GM19463 (cell line): ENCODE data around the gene DYNC1H1.

ENCODE experiments used
- ATAC-seq: cut with Tn5 transposase; IDR thresholded peaks from one replicate; pipeline ENCODE4 v1.9.1; 2021; ENCODE audit warnings: mild to moderate bottlenecking, moderate library complexity; ENCODE audit not compliant: unreplicated experiment

Gene DYNC1H1

DNA sequence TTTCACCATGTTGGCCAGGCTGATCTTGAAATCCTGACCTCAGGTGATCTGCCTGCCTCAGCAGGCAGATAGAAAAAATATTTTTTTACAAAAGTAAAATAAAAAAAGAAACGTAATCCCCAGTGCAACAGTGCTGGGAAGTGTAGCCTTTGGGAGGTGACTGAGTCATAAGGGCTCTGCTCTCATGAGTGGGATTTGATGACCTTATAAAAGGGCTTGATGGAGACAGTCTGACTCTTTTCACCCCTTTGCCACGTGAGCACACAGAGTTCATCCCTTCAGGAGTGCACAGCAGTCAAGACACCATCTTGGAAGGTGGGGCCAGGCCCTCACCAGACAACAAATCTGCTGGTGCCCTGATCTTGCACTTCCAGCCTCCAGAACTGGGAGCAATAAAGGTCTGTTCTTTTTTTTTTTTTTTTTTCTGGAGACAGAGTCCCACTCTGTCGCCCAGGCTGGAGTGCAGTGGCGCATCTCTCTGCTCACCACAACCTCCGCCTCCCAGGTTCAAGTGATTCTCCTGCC, 24.7 kb upstream of the DYNC1H1 start:
- no peak for ATAC-seq

DNA sequence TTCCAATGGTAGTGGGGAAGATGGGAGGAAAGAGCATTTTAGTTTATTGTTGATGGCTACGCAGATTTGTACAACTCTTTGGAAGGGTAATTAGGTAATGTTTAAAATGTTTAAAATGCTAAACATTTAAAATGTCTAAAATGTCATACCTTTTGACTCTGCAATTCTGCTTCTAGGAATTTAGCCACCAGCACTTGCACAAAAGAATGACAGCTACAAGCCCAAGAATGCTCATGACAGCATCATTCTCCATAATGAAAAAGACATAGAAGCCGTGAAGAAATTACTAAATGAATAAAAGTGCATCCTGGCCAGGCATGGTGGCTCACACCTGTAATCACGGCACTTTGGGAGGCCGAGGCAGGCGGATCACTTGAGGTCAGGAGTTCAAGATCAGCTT, 19.9 kb upstream of the DYNC1H1 start:
- no peak for ATAC-seq

GRCh38 chr14:101945171-101945570, 19.2 kb upstream of the DYNC1H1 start:
- ATAC-seq, result no peak

GRCh38 chr14:101947577-101947903, 16.8 kb upstream of the DYNC1H1 start:
- ATAC-seq, result no peak

DNA sequence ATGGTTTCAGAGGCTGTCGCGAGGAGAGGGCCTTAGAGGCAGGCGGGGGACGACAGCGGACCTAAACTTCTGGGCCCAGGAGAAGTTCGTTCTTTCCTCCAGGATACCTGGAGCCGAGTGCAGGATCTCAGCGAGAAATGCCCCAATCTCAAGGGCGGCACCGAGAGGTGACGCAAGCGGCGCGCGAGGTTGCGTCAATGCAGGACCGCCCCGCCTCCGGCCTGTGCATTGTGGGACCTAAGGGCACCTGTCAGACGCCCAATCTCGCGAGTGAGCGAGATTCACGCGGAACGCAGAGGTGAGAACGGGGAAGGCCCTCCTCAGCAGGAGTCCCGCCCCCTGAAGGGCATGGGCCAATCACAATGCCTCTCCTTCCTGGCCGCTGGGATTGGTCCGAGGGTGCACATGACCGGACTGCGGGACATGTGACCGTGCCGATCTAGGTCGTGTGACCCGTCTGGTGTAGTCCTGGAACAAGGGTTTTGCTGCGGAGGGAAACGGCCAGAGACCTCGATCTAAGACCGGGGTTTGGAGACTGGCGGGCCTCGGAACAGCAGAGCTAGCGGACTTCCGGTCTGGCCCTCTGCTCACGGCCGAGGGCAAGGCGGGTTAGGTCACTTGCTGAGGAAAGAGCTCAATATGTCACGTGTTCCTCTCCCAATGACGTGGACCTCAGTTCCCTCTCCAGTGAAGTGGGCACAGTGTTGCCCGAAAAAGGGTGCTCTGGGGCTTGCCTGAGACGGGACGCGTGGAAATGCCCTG, 16.3 kb upstream of the DYNC1H1 start:
- peak; percentile 98 for ATAC-seq

DNA sequence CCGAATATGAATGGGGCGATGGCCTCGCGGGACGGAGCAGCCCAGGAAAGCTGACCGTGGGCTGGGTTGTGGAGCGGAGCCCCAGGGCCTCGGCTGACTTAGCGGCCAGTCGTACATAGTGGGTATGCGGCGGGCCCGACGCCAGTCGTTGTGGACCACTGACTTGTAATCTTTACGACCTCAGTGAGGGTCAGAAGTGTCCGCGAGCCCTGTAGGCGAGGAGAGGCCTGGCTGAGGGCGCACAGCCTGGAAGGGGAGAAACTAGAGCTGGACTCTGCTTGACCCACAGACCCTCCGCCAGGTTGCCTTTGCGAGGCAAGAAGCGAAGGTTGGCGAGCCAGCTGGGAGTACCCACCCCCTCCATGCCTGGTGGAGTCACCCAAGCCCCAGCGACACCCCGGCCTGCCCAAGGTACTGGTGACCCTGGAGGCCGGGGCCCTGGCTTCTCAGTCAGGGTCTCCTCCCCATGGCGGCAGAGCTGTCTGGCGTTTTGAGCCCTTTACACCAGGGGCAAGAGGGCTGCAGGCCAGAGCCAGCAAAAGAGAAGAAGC, 15.6 kb upstream of the DYNC1H1 start:
- no peak for ATAC-seq

DNA sequence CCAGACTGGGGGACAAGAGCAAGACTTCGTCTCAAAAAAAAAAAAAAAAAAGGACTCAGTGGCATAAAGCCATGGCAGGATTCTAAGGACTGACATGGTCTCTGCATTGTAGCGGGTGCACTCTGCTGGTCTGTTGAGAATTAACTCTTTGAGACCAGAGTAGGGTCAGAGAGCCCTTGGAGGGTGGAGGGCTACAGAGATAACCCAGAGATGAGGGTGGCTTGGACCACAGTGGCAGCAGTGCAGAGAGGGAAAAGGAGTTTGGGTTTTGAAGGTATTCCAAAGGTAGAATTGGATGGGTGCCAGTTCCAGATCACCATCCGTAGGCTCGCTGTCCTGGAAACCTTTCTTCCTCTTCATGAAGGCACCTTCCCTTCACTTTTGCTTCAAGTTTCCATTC, 14.3 kb upstream of the DYNC1H1 start:
- no peak for ATAC-seq

- ATAC-seq, result no peak
Measured at GRCh38 chr14:101950516-101951215, 13.7 kb upstream of the DYNC1H1 start.

DNA sequence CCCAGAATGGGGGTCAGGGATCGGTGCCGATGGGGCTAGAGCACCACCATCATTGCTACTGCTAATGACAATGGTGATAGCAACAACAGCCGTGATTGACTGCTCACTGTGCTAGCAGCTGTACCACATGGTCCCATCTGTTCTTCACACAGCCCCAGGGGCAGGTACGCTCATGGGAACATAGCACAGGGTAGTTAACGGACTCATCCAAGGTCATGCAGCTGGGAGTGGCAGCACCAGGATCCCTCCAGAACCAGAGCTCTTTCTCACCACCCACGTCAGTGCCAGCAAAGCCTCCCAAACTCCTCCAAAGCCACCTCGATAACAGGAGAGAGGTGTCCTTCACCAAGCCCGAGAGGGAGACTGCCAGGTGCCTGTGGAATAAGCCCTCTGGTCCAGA, 11.2 kb upstream of the DYNC1H1 start:
- ATAC-seq, result no peak

DNA sequence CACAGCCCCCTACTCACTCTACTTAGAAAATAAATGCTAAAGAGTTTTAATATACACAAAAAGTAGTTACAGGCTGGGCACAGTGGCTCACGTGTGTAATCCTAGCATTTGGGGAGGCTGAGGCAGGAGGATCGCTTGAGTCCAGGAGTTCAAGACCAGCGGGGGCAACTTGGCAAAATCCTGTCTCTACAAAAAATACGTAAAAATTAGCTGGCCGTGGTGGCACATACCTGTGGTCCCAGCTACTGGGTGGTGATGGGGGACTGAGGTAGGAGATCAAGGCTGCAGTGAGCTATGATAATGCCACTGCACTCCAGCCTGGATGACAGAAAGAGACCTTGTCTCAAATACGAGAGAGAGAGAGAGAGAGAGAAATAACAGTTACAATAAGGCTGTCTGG, 9.9 kb upstream of the DYNC1H1 start:
- ATAC-seq, result no peak

DNA sequence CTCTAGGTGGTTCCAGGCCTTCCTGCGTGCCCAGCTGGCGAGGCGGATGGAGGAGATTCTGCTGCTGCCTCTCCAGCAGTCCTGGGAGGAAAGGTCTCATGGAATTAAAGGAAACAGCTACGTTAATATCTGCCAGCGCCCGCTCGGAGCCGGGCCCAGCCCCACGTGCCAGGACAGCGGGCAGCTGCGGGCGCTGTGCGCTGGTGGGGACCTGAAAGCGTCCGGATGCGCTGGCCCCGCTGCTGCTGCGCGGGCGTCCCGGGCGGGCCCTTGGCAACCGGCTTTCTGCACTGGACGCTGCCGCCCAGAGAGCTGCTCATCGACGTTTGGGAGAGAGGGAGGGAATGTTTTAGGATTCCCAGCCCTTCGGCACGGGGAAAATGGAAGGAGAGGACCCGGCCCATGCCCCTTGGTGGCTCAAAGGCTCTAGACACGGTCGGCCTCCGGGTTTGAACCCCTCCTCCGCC, 8.6 kb upstream of the DYNC1H1 start:
- no peak for ATAC-seq

GRCh38 chr14:101956179-101956885, 8.0 kb upstream of the DYNC1H1 start:
- ATAC-seq, result no peak

- no peak for ATAC-seq
Measured at GRCh38 chr14:101957406-101958234, 6.8 kb upstream of the DYNC1H1 start.

- no peak for ATAC-seq
Measured at GRCh38 chr14:101958418-101959180, 5.8 kb upstream of the DYNC1H1 start.

DNA sequence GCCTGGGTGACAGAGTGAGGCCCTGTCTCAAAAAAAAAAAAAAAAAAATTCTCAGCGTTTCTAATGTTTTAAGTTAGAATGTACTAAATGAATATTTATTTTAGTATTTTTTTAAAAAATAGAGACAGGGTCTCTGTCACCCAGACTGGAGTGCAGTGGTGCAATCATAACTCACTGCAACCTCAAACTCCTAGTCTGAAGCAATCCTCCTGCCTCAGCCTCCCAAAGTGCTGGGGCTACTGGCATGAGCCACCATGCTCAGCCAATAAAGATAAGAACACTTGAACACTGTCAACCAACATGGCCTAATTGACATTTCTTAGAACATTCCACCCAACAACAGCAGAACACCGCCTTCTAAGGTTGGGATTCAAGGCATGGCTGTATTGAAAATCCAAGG, 5.1 kb upstream of the DYNC1H1 start:
- ATAC-seq, result no peak

DNA sequence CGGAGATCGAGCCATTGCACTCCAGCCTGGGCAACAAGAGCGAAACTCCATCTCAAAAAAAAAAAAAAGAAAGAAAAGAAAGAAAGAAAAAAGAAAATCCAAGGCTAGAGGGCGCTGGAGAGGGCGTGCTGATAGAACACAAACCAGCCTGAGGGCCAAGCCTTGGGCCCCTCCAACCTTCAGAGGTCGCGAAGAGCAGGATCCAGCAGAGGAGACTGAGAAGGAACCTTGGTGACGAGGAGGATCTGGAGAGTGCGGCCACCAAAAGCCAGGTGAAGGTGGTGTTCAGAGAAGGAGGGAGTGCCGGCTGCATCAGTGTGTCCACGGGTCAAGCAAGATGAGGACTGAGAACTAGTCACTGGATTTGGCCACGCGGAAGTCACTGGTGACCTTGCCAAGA, 4.1 kb upstream of the DYNC1H1 start:
- no peak for ATAC-seq

DNA sequence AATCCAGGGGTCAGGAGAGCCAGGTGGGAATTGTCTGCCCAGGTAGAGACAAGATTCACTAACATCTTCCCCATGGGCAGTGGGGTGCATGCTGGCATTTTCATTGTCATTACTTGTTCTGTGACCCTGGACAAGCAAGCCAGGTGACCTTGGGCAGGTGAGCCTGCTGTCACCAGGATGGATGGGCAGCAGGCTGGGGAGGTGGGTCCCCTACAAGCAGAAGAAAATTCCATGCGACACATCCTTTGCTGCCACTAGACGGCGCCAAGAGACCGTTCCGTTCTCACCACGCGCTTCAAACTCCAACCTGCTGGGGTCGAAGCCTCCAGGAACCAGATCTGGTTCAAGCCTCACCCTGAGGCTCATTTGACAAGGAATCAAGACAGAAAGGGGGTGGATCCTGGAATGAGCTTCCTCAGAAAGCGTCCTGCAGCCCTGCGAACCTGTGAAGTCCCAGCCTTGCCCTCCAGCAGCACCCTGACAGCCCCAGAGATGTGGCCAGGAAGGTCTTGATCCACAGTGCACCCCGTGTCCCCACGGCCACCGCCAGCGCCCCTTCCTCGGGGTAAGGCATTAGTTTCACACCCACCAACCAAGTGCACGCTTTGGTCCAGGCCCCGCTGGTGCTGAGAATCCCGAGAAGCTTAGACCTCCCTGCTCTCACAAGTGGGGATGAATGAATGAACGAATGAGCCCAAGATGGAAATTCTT, 3.2 kb upstream of the DYNC1H1 start:
- ATAC-seq, result no peak

DNA sequence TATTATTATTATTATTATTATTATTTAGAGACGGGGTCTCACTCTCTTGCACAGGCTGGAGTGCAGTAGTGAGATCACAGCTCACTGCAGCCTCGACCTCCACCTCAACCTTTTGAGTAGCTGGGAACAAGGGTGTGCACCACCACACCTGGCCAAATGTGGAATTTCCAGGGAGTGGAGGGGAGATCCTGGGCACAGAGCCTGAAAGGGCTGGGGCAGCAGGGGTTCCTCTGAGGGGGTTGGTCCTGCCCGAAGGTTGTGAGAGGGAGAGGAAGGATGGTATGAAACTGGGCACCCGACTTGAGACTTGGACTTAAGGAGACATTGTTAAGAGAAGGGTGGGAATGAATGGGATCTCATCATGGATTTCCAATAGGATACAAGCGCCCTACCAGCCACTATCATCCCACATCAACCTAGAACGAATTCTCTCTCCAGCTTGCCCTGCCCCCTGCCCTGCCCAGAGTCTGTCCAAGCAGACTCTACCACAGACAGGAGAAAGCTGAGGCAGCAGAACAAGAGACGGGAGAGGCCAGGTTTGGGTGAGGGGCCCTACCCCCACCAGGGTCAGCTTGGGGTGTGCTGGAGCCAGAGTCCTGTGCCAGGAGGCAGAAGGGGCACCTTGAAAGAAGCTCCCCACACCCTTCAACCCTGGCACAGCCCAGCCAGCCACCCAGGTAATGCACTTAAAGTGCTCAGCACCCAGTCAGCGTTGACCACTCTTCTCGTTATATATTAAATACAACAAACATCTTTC, 2.4 kb upstream of the DYNC1H1 start:
- ATAC-seq, result no peak

- ATAC-seq, result no peak
Measured at GRCh38 chr14:101962503-101962874, 1.9 kb upstream of the DYNC1H1 start.
